ENCODE measurements around the gene NAT8.

NAT8 gene

GRCh38 chr2:73601780-73602179, 40.4 kb downstream of the NAT8 start:
- Histone ChIP-seq H3K9me3 (ENCODE audit: control insufficient read depth in 1 of 2, low read length in 2 of 2) (no peaks in the 10 kb centered on the region), H3K27ac (ENCODE audit: low read length) (no peak overlapping the region), H3K27me3 (ENCODE audit: low read depth, low read length) (no peaks in the 10 kb centered on the region), H3K4me1 (ENCODE audit: control insufficient read depth in 1 of 2, insufficient read depth in 2 of 2, low read length in 2 of 2) (no peaks in the 10 kb centered on the region), H3K4me3 (ENCODE audit: low read depth in 1 of 2, low read length in 2 of 2) (no peak overlapping the region), H3K36me3 (ENCODE audit: control insufficient read depth in 1 of 2, insufficient read depth in 2 of 2, low read length in 2 of 2) (peaks cover 9 to 22% of the 10 kb centered on the region in 2 donors)

- Histone ChIP-seq H3K4me3 (ENCODE audit: low read depth in 1 of 2, low read length in 2 of 2) (no peak overlapping the region), H3K4me1 (ENCODE audit: control insufficient read depth in 1 of 2, insufficient read depth in 2 of 2, low read length in 2 of 2) (no peaks in the 10 kb centered on the region), H3K27me3 (ENCODE audit: low read depth, low read length) (no peaks in the 10 kb centered on the region), H3K36me3 (ENCODE audit: control insufficient read depth in 1 of 2, insufficient read depth in 2 of 2, low read length in 2 of 2) (no peaks in the 10 kb centered on the region), H3K27ac (ENCODE audit: low read length) (no peak overlapping the region), H3K9me3 (ENCODE audit: control insufficient read depth in 1 of 2, low read length in 2 of 2) (no peaks in the 10 kb centered on the region)
These were observed 48.0 kb downstream of the NAT8 start for GRCh38 chr2:73594251-73594650.

GRCh38 chr2:73593680-73594079, 48.5 kb downstream of the NAT8 start:
- Histone ChIP-seq H3K27ac (ENCODE audit: low read length) (no peak overlapping the region), H3K4me1 (ENCODE audit: control insufficient read depth in 1 of 2, insufficient read depth in 2 of 2, low read length in 2 of 2) (no peaks in the 10 kb centered on the region), H3K9me3 (ENCODE audit: control insufficient read depth in 1 of 2, low read length in 2 of 2) (no peaks in the 10 kb centered on the region), H3K27me3 (ENCODE audit: low read depth, low read length) (no peaks in the 10 kb centered on the region), H3K4me3 (ENCODE audit: low read depth in 1 of 2, low read length in 2 of 2) (no peak overlapping the region), H3K36me3 (ENCODE audit: control insufficient read depth in 1 of 2, insufficient read depth in 2 of 2, low read length in 2 of 2) (no peaks in the 10 kb centered on the region)

Measured in muscle layer of duodenum (tissue), 2 donors.